K562 (cell line): ENCODE data around the gene ILF3. TPM values are rescaled to one million over a fixed set of nuclear protein-coding genes. Genes with fewer than 3 reads are reported as not detected.

Experiments
- CBX8 ChIP-seq: fragments of 200-600 bp; sonication (generic); IDR thresholded peaks from 2 replicates; pipeline ENCODE4 v1.6.1; 2012; ENCODE audit warnings: borderline replicate concordance, mixed run types, low read depth, mild to moderate bottlenecking, moderate library complexity, mixed read lengths, low read length, control low read depth, inconsistent platforms; ENCODE audit not compliant: poor library complexity, severe bottlenecking; ENCODE audit errors: extremely low read depth
- KLF10 ChIP-seq: fragments of 250-450 bp; sonication (Bioruptor Pico); IDR thresholded peaks from 2 replicates; pipeline ENCODE4 v1.6.1; 2021; ENCODE audit warnings: matching md5 sums
- MAZ ChIP-seq, 2 experiments: fragments of 450-650 bp in 1 of 2; sonication (generic) in 1 of 2; formaldehyde crosslinking; IDR thresholded peaks in 1 of 2; conservative IDR thresholded peaks in 1 of 2; 2 replicates each; pipeline versions ENCODE4 v1.4.0 to v1.5.0; 2020; ENCODE audit warnings: mild to moderate bottlenecking in 1 of 2, missing genetic modification reagents in 1 of 2
- NBN ChIP-seq: fragments of 450-650 bp; IDR thresholded peaks from 2 replicates; pipeline ENCODE4 v1.6.1; 2016; ENCODE audit warnings: low read depth, mild to moderate bottlenecking
- NR0B1 ChIP-seq: fragments of 450-650 bp; IDR thresholded peaks from one replicate; pipeline ENCODE4 v1.6.1; 2018; ENCODE audit warnings: mild to moderate bottlenecking, moderate library complexity; ENCODE audit not compliant: partially characterized antibody
- RCOR1 ChIP-seq, 2 experiments: IDR thresholded peaks; 2 replicates each; pipeline ENCODE4 v1.6.1; 2012; ENCODE audit warnings: low read depth in 2 of 2, low read length in 2 of 2, borderline replicate concordance in 1 of 2, improper control_type of control experiment in 1 of 2
- RFX1 ChIP-seq: fragments of 450-650 bp; IDR thresholded peaks from 2 replicates; pipeline ENCODE4 v1.6.1; 2016; ENCODE audit warnings: mild to moderate bottlenecking, moderate library complexity
- SREBF2 ChIP-seq: sonication (generic); formaldehyde crosslinking; IDR thresholded peaks from 2 replicates; pipeline ENCODE4 v1.4.0; 2020; ENCODE audit warnings: mild to moderate bottlenecking, missing genetic modification reagents
- ZHX1 ChIP-seq: fragments of 150-350 bp; conservative IDR thresholded peaks from 2 replicates; pipeline ENCODE4 v1.6.1; 2014; ENCODE audit warnings: low read length
- ZKSCAN3 ChIP-seq: fragments of 250-450 bp; sonication (Bioruptor Pico); IDR thresholded peaks from 2 replicates; pipeline ENCODE4 v1.4.0; 2020
- ZNF253 ChIP-seq: fragments of 250-450 bp; sonication (Bioruptor Pico); conservative IDR thresholded peaks from 2 replicates; pipeline ENCODE4 v1.6.1; 2021; ENCODE audit warnings: mild to moderate bottlenecking
- ZNF274 ChIP-seq: IDR thresholded peaks from 2 replicates; pipeline ENCODE4 v1.6.1; 2011; ENCODE audit warnings: low read depth, mild to moderate bottlenecking, low read length, moderate library complexity, borderline replicate concordance
- polyA plus RNA-seq, 8 experiments: library from polyadenylated mRNA; depleted of rRNA in 4 of 8; stranded (reverse) in 5 of 8; unstranded in 3 of 8; fragments of >200 nt; fragmentation: Nextera tagmentation in 2 of 8; fragmentation: Illumina TruSeq in 1 of 8; extraction: Ambion mirVana in 2 of 8; extraction: Trizol in 1 of 8; gene quantifications; 2 replicates each; pipeline versions ENCODE4 v1.2.1 to v1.2.3, GENCODE V29; 2011 to 2014; ENCODE audit warnings: inconsistent platforms in 1 of 8, missing spikeins in 1 of 8
- total RNA-seq, 7 experiments: library from RNA; depleted of rRNA in 6 of 7; stranded (reverse); fragments of >200 nt in 6 of 7; fragmentation: Illumina TruSeq in 2 of 7; extraction: Trizol in 2 of 7; gene quantifications; 2 replicates each; pipeline versions ENCODE4 v1.2.1 to v1.2.3, GENCODE V29; 2011 to 2021; ENCODE audit warnings: low replicate concordance in 1 of 7

ILF3 gene
- total and polyA plus RNA-seq, 9 of the 15 experiments (the other 6 are each of a cell fraction or from before 2014, with no cell fraction given): 26.0 to 453 (median 175) TPM

GRCh38 chr19:10726268-10726667 lies 72.1 kb downstream of the ILF3 start (continued):
- TF ChIP-seq NR0B1 (no peak), CBX8 (no peak), KLF10 (CRISPR knock-in tag) (no peak), RCOR1 (IDR thresholded peaks at IDR 0.05; ENCODE audit: borderline replicate concordance in 1 of 2, low read depth in 2 of 2, low read length in 2 of 2) (no peak), ZKSCAN3 (CRISPR knock-in tag) (no peak), NBN (no peak), ZHX1 (no peak), ZNF274 (no peak), RFX1 (no peak), ZNF253 (no peak), MAZ (CRISPR knock-in tag; conservative IDR thresholded peaks at IDR 0.05 in 1 of 2, IDR thresholded peaks at IDR 0.05 in 1 of 2) (no peak), SREBF2 (CRISPR knock-in tag) (no peak)
